Hepatocyte (in vitro differentiated cells): ENCODE data around the gene NHS. TPM values are rescaled to one million over a fixed set of nuclear protein-coding genes. Genes with fewer than 3 reads are reported as not detected.

Source experiments
- DNase-seq: peaks from one replicate; pipeline ENCODE4 v3.0.0-alpha.2; 2016; ENCODE audit warnings: low spot score
- H2AFZ ChIP-seq: fragments of 200-600 bp; sonication (generic); 2 replicates; pipeline ENCODE4 v1.6.0; 2016; ENCODE audit warnings: antibody characterized with exemption, mild to moderate bottlenecking
- H3K27ac ChIP-seq: fragments of 200-600 bp; sonication (generic); 2 replicates; pipeline ENCODE4 v1.5.1; 2016; ENCODE audit warnings: mild to moderate bottlenecking
- H3K27me3 ChIP-seq: fragments of 200-600 bp; sonication (generic); 2 replicates; pipeline ENCODE4 v1.6.1; 2016
- H3K36me3 ChIP-seq: fragments of 200-600 bp; sonication (generic); replicated peaks from 2 replicates; pipeline ENCODE4 v1.5.1; 2016; ENCODE audit warnings: low read depth; ENCODE audit not compliant: insufficient read depth
- H3K4me1 ChIP-seq: fragments of 200-600 bp; sonication (generic); 2 replicates; pipeline ENCODE4 v1.5.1; 2016; ENCODE audit warnings: mild to moderate bottlenecking, moderate library complexity; ENCODE audit not compliant: insufficient read depth
- H3K4me2 ChIP-seq: fragments of 200-600 bp; sonication (generic); 2 replicates; pipeline ENCODE4 v1.6.0; 2016
- H3K4me3 ChIP-seq: fragments of 200-600 bp; sonication (generic); 2 replicates; pipeline ENCODE4 v1.5.1; 2016; ENCODE audit warnings: mild to moderate bottlenecking
- H3K79me2 ChIP-seq: fragments of 200-600 bp; sonication (generic); 2 replicates; pipeline ENCODE4 v1.6.0; 2017; ENCODE audit warnings: mild to moderate bottlenecking
- H3K9me2 ChIP-seq: fragments of 200-600 bp; sonication (generic); replicated peaks from 2 replicates; pipeline ENCODE4 v1.6.0; 2017; ENCODE audit warnings: mild to moderate bottlenecking; ENCODE audit not compliant: insufficient read depth
- H3K9me3 ChIP-seq: fragments of 200-600 bp; sonication (generic); 2 replicates; pipeline ENCODE4 v1.5.1; 2016; ENCODE audit warnings: low read depth, mild to moderate bottlenecking
- H4K20me1 ChIP-seq: fragments of 200-600 bp; sonication (generic); 2 replicates; pipeline ENCODE4 v1.6.0; 2016; ENCODE audit warnings: mild to moderate bottlenecking; ENCODE audit not compliant: insufficient read depth, poor library complexity, severe bottlenecking
- CTCF ChIP-seq: fragments of 200-600 bp; sonication (generic); IDR thresholded peaks from 2 replicates; pipeline ENCODE4 v1.5.1; 2016; ENCODE audit warnings: antibody characterized with exemption, mild to moderate bottlenecking; ENCODE audit not compliant: poor library complexity
- EZH2 ChIP-seq: fragments of 200-600 bp; sonication (generic); IDR thresholded peaks from 2 replicates; pipeline ENCODE4 v1.6.1; 2016; ENCODE audit warnings: antibody characterized with exemption, mild to moderate bottlenecking, borderline replicate concordance
- EZH2phosphoT487 ChIP-seq: fragments of 200-600 bp; sonication (generic); IDR thresholded peaks from one replicate; pipeline ENCODE4 v1.6.1; 2018; ENCODE audit warnings: antibody characterized with exemption, mild to moderate bottlenecking, low read depth, moderate library complexity; ENCODE audit not compliant: unreplicated experiment, severe bottlenecking
- WGBS: methylation state at CpG from one replicate; pipeline ENCODE4 v1.1.6; 2016; ENCODE audit warnings: low lambda C conversion rate; ENCODE audit errors: missing lambda C conversion rate; 5-methylcytosine and 5-hydroxymethylcytosine counted together
- polyA plus RNA-seq: library from polyadenylated mRNA; unstranded; fragments of >200 nt; fragmentation: Nextera tagmentation; extraction: Ambion mirVana; gene quantifications from 2 replicates; pipeline ENCODE4 v1.2.1, GENCODE V29; 2016
- total RNA-seq: library from RNA; depleted of rRNA; stranded (reverse); fragments of >200 nt; gene quantifications from 2 replicates; pipeline ENCODE4 v1.2.3, GENCODE V29; 2014

The NHS gene
- total and polyA plus RNA-seq, 2 experiments from 2014 or later = 0.35 to 3.1 TPM

GRCh38 chrX:17553961-17554482, 179.0 kb downstream of the NHS start:
- no peaks in the 10 kb centered on the region for H4K20me1 ChIP-seq
- no peaks in the 10 kb centered on the region for H3K9me3 ChIP-seq
- H3K79me2 ChIP-seq = no peaks in the 10 kb centered on the region
- H3K27ac ChIP-seq = no peak overlapping the region
- no peak for DNase-seq
- no peaks in the 10 kb centered on the region for H3K27me3 ChIP-seq
- no peaks in the 10 kb centered on the region for H3K4me1 ChIP-seq
- no peak overlapping the region for H2AFZ ChIP-seq
- no peaks in the 10 kb centered on the region for H3K36me3 ChIP-seq
- no peak overlapping the region for H3K4me2 ChIP-seq
- no peaks in the 10 kb centered on the region for H3K9me2 ChIP-seq
- TF ChIP-seq EZH2phosphoT487 (no peak), EZH2 (no peak), CTCF (no peak)
- WGBS = 73% methylated on average over 6 of the region's 6 CpGs
- H3K4me3 ChIP-seq = no peak overlapping the region

GRCh38 chrX:17554914-17555313, 179.9 kb downstream of the NHS start:
- Histone ChIP-seq H3K9me3 (no peaks in the 10 kb centered on the region), H4K20me1 (no peaks in the 10 kb centered on the region), H3K9me2 (no peaks in the 10 kb centered on the region), H3K4me3 (no peak overlapping the region), H3K4me2 (no peak overlapping the region), H3K36me3 (no peaks in the 10 kb centered on the region), H2AFZ (no peak overlapping the region), H3K79me2 (no peaks in the 10 kb centered on the region), H3K4me1 (no peaks in the 10 kb centered on the region), H3K27ac (no peak overlapping the region), H3K27me3 (no peaks in the 10 kb centered on the region)
- WGBS = 65% methylated on average over 5 of the region's 5 CpGs
- no peak for DNase-seq
- TF ChIP-seq EZH2 (no peak), CTCF (no peak), EZH2phosphoT487 (no peak)

DNA sequence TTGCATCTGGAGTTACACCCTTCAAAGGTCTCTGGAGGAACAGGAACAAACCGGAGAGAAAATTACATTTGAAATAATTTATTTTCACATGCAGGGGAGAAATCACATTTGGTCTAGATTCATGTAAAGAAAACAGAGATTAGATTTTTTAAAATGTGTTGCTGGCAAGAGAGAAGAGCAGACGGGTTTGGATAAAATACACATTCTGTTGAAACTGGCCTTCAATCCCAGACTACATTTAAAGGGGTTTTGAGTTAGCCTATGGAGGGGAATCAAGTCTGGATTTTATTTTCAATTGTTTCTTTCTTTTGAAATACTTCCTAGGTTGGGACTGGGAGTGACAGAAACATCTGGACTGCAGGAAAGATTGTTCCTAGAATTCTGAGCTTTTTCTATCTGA, 180.8 kb downstream of the NHS start:
- Histone ChIP-seq H3K27me3 (no peaks in the 10 kb centered on the region), H3K9me3 (no peaks in the 10 kb centered on the region), H3K9me2 (no peaks in the 10 kb centered on the region), H4K20me1 (no peaks in the 10 kb centered on the region), H3K27ac (no peak overlapping the region), H2AFZ (no peak overlapping the region), H3K4me3 (no peak overlapping the region), H3K79me2 (no peaks in the 10 kb centered on the region), H3K36me3 (no peaks in the 10 kb centered on the region), H3K4me2 (no peak overlapping the region), H3K4me1 (no peaks in the 10 kb centered on the region)
- no peak for TF ChIP-seq CTCF
- no peak for TF ChIP-seq EZH2phosphoT487
- TF ChIP-seq EZH2 = no peak
- 59% methylated on average over 2 of the region's 2 CpGs for WGBS
- no peak for DNase-seq

- Histone ChIP-seq H3K4me3 (no peak overlapping the region), H3K36me3 (no peaks in the 10 kb centered on the region), H4K20me1 (no peaks in the 10 kb centered on the region), H3K9me3 (no peaks in the 10 kb centered on the region), H3K79me2 (no peaks in the 10 kb centered on the region), H3K9me2 (no peaks in the 10 kb centered on the region), H3K4me1 (no peaks in the 10 kb centered on the region), H3K27ac (peak overlapping the region; percentile 32), H3K27me3 (no peaks in the 10 kb centered on the region), H3K4me2 (peak overlapping the region; percentile 5), H2AFZ (no peak overlapping the region)
- DNase-seq = peak; percentile 25
- WGBS = 23% methylated on average over 8 of the region's 8 CpGs
- no peak for TF ChIP-seq CTCF
- TF ChIP-seq EZH2 = no peak
- no peak for TF ChIP-seq EZH2phosphoT487
Observed at GRCh38 chrX:17559728-17560379, 184.9 kb downstream of the NHS start.
